Measurements from ENCODE around the gene AMPD2. TPM values are rescaled to one million over a fixed set of nuclear protein-coding genes. Genes with fewer than 3 reads are reported as not detected.

The AMPD2 gene
- total and polyA plus RNA-seq, 9 of the 15 experiments (the other 6 are each of a cell fraction or from before 2014, with no cell fraction given) = 2.0 to 77.7 (median 28.2) TPM

- TF ChIP-seq THAP12 (CRISPR knock-in tag; IDR thresholded peaks at IDR 0.05) (no peak), SOX6 (IDR thresholded peaks at IDR 0.05) (no peak), ZNF449 (CRISPR knock-in tag; IDR thresholded peaks at IDR 0.05) (no peak), EP300 (IDR thresholded peaks at IDR 0.05; ENCODE audit: low read length) (no peak), ZFX (CRISPR knock-in tag; IDR thresholded peaks at IDR 0.05) (no peak), RBM25 (IDR thresholded peaks at IDR 0.05; ENCODE audit: low read depth, low read length, severe bottlenecking) (no peak), ZBTB1 (CRISPR knock-in tag; IDR thresholded peaks at IDR 0.05; ENCODE audit: borderline replicate concordance, low read depth) (no peak), IFI16 (CRISPR knock-in tag; IDR thresholded peaks at IDR 0.05) (no peak), HDAC6 (IDR thresholded peaks at IDR 0.05; ENCODE audit: low read depth, low read length) (no peak), MTA1 (IDR thresholded peaks at IDR 0.05; ENCODE audit: borderline replicate concordance) (no peak), GABPB1 (CRISPR knock-in tag; IDR thresholded peaks at IDR 0.05) (0 out of 2 replicates have a peak, but pooled peaks have one; percentile 47)
- TF ChIP-seq, protein P1, sequence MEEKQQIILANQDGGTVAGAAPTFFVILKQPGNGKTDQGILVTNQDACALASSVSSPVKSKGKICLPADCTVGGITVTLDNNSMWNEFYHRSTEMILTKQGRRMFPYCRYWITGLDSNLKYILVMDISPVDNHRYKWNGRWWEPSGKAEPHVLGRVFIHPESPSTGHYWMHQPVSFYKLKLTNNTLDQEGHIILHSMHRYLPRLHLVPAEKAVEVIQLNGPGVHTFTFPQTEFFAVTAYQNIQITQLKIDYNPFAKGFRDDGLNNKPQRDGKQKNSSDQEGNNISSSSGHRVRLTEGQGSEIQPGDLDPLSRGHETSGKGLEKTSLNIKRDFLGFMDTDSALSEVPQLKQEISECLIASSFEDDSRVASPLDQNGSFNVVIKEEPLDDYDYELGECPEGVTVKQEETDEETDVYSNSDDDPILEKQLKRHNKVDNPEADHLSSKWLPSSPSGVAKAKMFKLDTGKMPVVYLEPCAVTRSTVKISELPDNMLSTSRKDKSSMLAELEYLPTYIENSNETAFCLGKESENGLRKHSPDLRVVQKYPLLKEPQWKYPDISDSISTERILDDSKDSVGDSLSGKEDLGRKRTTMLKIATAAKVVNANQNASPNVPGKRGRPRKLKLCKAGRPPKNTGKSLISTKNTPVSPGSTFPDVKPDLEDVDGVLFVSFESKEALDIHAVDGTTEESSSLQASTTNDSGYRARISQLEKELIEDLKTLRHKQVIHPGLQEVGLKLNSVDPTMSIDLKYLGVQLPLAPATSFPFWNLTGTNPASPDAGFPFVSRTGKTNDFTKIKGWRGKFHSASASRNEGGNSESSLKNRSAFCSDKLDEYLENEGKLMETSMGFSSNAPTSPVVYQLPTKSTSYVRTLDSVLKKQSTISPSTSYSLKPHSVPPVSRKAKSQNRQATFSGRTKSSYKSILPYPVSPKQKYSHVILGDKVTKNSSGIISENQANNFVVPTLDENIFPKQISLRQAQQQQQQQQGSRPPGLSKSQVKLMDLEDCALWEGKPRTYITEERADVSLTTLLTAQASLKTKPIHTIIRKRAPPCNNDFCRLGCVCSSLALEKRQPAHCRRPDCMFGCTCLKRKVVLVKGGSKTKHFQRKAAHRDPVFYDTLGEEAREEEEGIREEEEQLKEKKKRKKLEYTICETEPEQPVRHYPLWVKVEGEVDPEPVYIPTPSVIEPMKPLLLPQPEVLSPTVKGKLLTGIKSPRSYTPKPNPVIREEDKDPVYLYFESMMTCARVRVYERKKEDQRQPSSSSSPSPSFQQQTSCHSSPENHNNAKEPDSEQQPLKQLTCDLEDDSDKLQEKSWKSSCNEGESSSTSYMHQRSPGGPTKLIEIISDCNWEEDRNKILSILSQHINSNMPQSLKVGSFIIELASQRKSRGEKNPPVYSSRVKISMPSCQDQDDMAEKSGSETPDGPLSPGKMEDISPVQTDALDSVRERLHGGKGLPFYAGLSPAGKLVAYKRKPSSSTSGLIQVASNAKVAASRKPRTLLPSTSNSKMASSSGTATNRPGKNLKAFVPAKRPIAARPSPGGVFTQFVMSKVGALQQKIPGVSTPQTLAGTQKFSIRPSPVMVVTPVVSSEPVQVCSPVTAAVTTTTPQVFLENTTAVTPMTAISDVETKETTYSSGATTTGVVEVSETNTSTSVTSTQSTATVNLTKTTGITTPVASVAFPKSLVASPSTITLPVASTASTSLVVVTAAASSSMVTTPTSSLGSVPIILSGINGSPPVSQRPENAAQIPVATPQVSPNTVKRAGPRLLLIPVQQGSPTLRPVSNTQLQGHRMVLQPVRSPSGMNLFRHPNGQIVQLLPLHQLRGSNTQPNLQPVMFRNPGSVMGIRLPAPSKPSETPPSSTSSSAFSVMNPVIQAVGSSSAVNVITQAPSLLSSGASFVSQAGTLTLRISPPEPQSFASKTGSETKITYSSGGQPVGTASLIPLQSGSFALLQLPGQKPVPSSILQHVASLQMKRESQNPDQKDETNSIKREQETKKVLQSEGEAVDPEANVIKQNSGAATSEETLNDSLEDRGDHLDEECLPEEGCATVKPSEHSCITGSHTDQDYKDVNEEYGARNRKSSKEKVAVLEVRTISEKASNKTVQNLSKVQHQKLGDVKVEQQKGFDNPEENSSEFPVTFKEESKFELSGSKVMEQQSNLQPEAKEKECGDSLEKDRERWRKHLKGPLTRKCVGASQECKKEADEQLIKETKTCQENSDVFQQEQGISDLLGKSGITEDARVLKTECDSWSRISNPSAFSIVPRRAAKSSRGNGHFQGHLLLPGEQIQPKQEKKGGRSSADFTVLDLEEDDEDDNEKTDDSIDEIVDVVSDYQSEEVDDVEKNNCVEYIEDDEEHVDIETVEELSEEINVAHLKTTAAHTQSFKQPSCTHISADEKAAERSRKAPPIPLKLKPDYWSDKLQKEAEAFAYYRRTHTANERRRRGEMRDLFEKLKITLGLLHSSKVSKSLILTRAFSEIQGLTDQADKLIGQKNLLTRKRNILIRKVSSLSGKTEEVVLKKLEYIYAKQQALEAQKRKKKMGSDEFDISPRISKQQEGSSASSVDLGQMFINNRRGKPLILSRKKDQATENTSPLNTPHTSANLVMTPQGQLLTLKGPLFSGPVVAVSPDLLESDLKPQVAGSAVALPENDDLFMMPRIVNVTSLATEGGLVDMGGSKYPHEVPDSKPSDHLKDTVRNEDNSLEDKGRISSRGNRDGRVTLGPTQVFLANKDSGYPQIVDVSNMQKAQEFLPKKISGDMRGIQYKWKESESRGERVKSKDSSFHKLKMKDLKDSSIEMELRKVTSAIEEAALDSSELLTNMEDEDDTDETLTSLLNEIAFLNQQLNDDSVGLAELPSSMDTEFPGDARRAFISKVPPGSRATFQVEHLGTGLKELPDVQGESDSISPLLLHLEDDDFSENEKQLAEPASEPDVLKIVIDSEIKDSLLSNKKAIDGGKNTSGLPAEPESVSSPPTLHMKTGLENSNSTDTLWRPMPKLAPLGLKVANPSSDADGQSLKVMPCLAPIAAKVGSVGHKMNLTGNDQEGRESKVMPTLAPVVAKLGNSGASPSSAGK (IDR thresholded peaks at IDR 0.05) = no peak
- TF ChIP-seq, protein P2, sequence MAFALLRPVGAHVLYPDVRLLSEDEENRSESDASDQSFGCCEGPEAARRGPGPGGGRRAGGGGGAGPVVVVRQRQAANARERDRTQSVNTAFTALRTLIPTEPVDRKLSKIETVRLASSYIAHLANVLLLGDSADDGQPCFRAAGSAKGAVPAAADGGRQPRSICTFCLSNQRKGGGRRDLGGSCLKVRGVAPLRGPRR (CRISPR knock-in tag; IDR thresholded peaks at IDR 0.05) = no peak
Measured at GRCh38 chr1:109640285-109640865, 20.7 kb downstream of the AMPD2 start (continued).
